SK-N-MC (cell line): ENCODE results near the gene GP1BB.

Experiments used
- EZH2 ChIP-seq: fragments of 200-600 bp; sonication (generic); IDR thresholded peaks from one replicate; pipeline ENCODE4 v1.6.1; 2017; ENCODE audit warnings: antibody characterized with exemption
- FOXP2 ChIP-seq: optimal IDR thresholded peaks from 2 replicates; pipeline ENCODE3; 2011; ENCODE audit warnings: mild to moderate bottlenecking, moderate library complexity; ENCODE audit not compliant: insufficient read depth; ENCODE audit errors: extremely low read length, control extremely low read depth
- POLR2AphosphoS5 ChIP-seq: IDR thresholded peaks from 2 replicates; pipeline ENCODE4 v1.6.1; 2012; ENCODE audit warnings: mild to moderate bottlenecking, low read depth, low read length, borderline replicate concordance

GRCh38 chr22:19769393-19769715, 46.0 kb downstream of the GP1BB start:
- TF ChIP-seq POLR2AphosphoS5 (no peak), EZH2 (no peak), FOXP2 (no peak)
